T-helper 2 cell treated with Interferon-gamma antibody and Interleukin-4, amounts not matched to agents 5 μg/mL and 100 μg/mL, for 36 hours (primary cell): ENCODE results near the gene SNAPC4.
A peak's percentile ranks its signal among the peaks of the same experiment; 100 is the strongest.

Source experiments
- DNase-seq: peaks from one replicate; pipeline ENCODE4 v3.0.0; 2021; ENCODE audit warnings: low spot score
- H3K27ac Mint-ChIP-seq: one replicate; pipeline ENCODE4 v1.8.0; 2021; ENCODE audit warnings: mild to moderate bottlenecking, mixed read lengths
- H3K27me3 Mint-ChIP-seq: one replicate; pipeline ENCODE4 v1.8.0; 2021; ENCODE audit warnings: low read depth, mixed read lengths
- H3K36me3 Mint-ChIP-seq: one replicate; pipeline ENCODE4 v1.8.0; 2021; ENCODE audit warnings: low read depth, mixed read lengths
- H3K4me1 Mint-ChIP-seq: one replicate; pipeline ENCODE4 v1.8.0; 2021; ENCODE audit warnings: low read depth, mixed read lengths
- H3K4me3 Mint-ChIP-seq: one replicate; pipeline ENCODE4 v1.8.0; 2022; ENCODE audit warnings: mild to moderate bottlenecking, moderate library complexity, mixed read lengths
- H3K9me3 Mint-ChIP-seq: one replicate; pipeline ENCODE4 v1.8.0; 2021; ENCODE audit warnings: mixed read lengths

The SNAPC4 gene

DNA sequence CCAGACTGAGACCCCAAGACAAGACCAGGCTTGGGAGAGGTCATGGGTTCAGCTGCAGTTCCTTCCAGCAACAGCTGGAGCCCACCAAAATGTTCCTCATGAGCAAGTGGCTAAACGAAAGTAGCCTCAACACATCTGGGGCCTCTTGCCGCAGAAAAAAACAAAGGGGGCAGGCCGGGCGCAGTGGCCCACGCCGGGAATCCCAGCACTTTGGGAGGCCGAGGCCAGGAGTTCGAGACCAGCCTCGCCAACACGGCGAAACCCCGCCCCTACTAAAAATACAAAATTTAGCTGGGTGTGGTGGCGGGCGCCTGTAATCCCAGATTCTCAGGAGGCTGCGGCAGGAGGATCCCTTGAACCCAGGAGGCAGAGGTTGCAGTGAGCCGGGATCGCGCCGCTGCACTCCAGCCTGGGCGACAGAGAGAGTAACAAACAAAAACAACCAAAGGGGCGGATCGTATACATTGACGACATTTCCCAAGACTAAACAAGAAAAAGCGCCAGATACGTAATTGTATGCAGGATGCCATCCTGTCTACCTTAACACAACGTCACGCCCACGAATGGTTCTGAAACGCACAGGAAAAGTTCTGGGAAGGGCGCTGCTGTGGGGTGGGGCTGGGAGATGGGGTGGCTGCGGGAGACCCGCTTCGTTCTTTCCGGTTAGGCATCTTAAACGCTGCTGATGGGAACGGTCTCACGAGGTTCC lies 38.0 kb upstream of the SNAPC4 start:
- DNase-seq: no peak
- Mint-ChIP-seq H3K27ac (peak overlapping the region; percentile 65), H3K36me3 (peaks cover 28% of the 10 kb centered on the region), H3K27me3 (no peaks in the 10 kb centered on the region), H3K4me1 (peaks cover 15% of the 10 kb centered on the region), H3K4me3 (peak overlapping the region; percentile 87), H3K9me3 (no peaks in the 10 kb centered on the region)

DNA sequence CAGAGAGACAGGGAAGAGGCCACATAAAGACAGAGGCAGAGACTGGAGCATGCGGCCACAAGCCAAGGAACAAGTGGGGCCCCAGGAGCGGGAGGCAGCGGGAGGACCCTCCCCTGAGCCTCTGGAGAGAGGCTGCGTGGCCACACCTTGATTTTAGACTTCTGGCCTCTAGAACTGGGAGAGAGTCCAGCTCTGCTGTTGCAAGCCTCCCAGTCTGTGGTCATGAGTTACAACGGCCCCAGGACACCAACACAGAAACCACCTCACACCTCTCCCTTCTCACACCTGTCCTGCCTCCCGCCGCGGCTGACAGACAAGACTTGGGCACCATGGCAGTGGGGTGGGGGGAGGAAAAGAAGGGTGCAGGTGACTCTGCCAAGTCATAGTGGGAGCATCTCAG lies 37.5 kb upstream of the SNAPC4 start:
- H3K27me3 Mint-ChIP-seq: no peaks in the 10 kb centered on the region
- peaks cover 15% of the 10 kb centered on the region for H3K4me1 Mint-ChIP-seq
- no peaks in the 10 kb centered on the region for H3K9me3 Mint-ChIP-seq
- DNase-seq: no peak
- H3K4me3 Mint-ChIP-seq: peak overlapping the region; percentile 87
- H3K27ac Mint-ChIP-seq: peak overlapping the region; percentile 61
- peaks cover 23% of the 10 kb centered on the region for H3K36me3 Mint-ChIP-seq

DNA sequence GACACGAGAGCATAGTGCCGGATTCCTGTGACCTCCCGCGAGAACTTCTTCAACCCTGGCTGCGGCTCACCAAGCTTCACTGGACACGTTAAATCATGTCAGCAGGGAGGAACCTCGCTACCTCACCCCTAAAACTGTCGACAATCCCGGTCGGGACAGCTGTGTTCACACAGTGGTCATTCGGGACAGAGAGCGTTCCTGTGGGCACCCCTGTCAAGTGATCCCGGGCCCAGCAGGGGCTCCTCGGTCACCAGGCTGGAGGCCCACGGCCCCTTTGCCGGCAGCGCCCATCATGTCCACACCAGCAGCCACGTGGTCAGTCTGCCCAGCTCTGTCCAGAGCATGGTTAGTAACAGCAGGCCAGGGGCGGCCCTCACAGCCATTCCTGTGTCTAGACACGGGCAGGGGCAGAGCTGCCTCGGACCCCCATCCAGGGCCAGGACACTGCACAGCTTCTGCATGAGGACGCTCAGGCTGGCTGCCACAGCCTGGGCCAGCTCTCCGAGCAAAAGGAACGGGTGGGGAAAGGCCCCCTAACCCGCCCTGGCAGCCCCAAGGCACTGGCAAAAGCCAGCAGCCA lies 36.2 kb upstream of the SNAPC4 start:
- peaks cover 15% of the 10 kb centered on the region for H3K36me3 Mint-ChIP-seq
- DNase-seq: no peak
- peak overlapping the region; percentile 87 for H3K4me3 Mint-ChIP-seq
- no peaks in the 10 kb centered on the region for H3K9me3 Mint-ChIP-seq
- H3K27ac Mint-ChIP-seq: no peak overlapping the region
- peaks cover 15% of the 10 kb centered on the region for H3K4me1 Mint-ChIP-seq
- H3K27me3 Mint-ChIP-seq: no peaks in the 10 kb centered on the region

DNA sequence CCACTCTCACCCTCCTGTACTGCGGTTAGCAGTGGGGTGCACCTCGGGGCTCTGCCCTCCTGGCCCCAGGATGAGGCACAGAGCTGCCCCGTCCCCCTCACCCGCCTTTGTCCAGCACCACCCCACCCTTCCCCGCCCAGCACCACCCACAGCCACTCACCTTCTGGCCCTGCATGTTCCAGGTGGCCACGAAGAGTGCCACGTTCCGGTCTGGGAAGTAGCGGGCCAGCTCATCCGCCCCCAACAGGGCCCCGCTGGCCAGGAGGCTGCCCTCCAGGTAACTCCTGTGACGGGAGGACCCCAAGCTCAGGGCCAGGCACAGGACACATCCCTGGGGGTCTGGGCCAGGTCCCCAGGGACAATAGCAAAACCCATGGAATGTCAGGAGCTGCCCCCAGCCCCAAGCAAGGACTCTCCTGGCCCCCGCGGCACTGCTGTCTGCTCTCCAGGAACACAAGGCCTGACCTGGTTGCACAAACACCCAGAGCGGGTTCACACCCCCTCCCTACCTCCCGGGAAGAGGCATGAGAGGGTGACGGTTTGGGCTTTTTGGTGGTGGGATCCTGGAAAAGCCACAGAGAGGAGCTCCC lies 34.7 kb upstream of the SNAPC4 start:
- DNase-seq: no peak
- H3K9me3 Mint-ChIP-seq: no peaks in the 10 kb centered on the region
- H3K27ac Mint-ChIP-seq: no peak overlapping the region
- peaks cover 7% of the 10 kb centered on the region for H3K36me3 Mint-ChIP-seq
- no peak overlapping the region for H3K4me3 Mint-ChIP-seq
- peaks cover 15% of the 10 kb centered on the region for H3K4me1 Mint-ChIP-seq
- H3K27me3 Mint-ChIP-seq: no peaks in the 10 kb centered on the region

DNA sequence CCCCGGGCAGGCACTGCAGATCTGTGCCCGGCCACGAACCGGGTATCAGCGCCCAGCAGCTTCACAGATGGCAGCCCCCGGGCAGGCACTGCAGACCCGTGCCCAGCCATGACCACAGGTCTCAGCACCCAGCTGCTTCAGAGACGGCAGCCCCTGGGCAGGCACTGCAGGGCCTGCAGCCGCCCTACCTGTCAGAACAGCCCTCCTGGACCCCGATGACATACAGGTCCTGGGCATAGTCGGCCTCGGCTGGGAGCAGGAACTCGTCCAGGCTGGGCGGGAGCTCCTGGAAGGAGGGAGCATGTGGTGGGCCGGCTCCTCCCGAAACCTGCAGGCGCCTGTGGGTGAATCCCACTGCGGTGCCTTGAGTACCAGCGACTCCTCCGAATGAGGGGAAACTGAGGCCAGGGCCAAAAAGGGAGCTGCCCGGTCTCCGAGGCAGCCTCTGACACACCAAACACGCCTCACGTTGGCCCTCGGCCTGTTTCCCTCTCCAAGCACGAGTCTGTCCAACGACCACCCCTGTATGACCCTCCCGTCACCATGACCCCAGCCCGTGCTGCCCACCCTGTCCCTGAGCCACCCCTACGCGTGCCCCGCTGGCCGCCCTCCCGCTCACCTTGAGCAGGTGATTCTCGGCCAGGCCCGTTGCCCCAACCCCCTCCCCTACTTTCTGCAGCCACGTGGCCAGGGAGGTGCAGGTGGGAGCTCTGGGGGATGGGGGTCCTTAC lies 34.0 kb upstream of the SNAPC4 start:
- H3K4me1 Mint-ChIP-seq: peaks cover 15% of the 10 kb centered on the region
- H3K27me3 Mint-ChIP-seq: no peaks in the 10 kb centered on the region
- H3K4me3 Mint-ChIP-seq: no peak overlapping the region
- H3K36me3 Mint-ChIP-seq: peaks cover 7% of the 10 kb centered on the region
- no peaks in the 10 kb centered on the region for H3K9me3 Mint-ChIP-seq
- H3K27ac Mint-ChIP-seq: no peak overlapping the region
- no peak for DNase-seq

DNA sequence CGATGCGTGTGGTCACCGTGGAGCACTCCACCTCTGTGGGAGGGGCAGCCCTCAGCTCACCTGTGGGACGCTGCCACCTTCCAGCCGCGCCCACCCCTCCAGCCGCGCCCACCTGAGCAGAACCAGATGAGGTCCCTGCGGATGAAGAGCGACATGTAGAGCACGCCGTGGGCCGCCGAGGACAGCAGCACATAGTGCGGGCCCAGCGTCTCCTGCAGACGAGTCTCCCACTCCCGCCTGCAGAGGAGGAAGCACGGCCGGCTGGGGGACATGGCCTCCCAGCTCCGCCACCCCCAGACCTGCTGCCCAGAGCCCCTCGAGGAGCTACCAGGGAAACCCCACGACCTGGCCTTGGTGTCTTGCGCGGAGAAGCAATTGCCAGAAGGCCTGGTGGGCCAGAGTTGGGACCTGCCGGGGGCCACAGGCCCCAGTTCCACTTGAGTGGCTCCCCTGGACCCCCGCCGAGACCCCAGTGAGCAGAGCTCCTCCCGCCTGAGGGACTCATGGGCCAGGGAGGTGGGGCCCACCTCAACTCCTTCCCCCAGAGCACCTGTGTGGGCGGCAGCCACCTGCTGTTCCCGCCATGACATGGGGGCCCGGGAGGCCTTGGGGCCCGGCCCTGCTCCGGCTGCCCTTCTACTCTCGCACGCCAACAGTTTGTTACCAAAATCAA lies 33.2 kb upstream of the SNAPC4 start:
- peaks cover 14% of the 10 kb centered on the region for H3K4me1 Mint-ChIP-seq
- H3K36me3 Mint-ChIP-seq: peaks cover 4% of the 10 kb centered on the region
- no peak for DNase-seq
- H3K4me3 Mint-ChIP-seq: no peak overlapping the region
- no peaks in the 10 kb centered on the region for H3K9me3 Mint-ChIP-seq
- no peak overlapping the region for H3K27ac Mint-ChIP-seq
- no peaks in the 10 kb centered on the region for H3K27me3 Mint-ChIP-seq

DNA sequence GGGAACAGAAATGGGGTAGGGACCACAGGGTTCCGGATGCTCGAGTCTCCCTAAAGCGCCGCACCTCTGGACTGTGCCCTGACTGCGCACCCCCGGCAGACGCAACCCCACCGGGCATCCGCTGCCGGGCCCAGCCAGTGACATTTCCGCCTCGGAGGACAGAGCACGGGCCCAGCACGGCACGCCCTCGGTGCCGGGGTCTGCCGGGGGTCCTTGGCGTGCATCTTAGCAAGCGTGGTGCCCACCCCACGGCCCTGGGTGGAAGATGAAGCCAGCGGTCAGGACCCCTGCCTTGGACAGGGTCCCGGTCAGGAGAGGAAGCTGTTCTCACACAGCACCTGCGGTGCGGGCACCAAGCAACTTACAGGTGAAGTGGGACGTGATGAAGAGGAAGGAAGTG lies 32.6 kb upstream of the SNAPC4 start:
- Mint-ChIP-seq H3K27ac (no peak overlapping the region), H3K27me3 (no peaks in the 10 kb centered on the region), H3K36me3 (peaks cover 2% of the 10 kb centered on the region), H3K4me1 (peaks cover 12% of the 10 kb centered on the region), H3K9me3 (no peaks in the 10 kb centered on the region), H3K4me3 (no peak overlapping the region)
- DNase-seq: no peak

DNA sequence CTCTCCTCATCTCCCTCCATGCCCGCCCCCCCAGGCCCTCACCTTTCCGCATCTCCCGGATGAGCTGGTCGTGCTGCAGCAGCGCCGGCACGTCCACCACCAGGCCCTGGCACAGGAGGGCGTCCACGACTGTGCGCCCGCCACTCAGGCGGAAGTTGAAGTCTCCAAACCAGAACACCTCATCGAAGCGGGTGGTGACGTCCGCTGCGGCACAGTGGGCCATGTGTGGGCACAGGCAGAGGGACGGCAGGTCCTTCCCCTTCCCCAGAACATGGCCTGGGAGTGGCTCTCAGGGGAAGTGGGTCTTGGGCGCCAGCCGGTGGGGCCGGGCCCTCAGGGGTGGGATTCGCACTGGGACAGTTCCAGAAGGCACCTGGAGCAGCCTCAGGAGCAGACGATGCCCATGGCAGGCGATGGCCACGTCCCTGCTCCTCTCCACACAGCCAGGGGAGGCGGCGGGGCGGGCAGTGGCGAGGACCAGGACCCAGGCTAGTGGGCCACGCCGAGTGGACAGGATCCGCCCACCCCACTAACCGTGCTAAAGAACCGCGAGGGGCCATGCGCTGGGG lies 31.9 kb upstream of the SNAPC4 start:
- no peak for DNase-seq
- peaks cover 5% of the 10 kb centered on the region for H3K4me1 Mint-ChIP-seq
- H3K27me3 Mint-ChIP-seq: no peaks in the 10 kb centered on the region
- H3K27ac Mint-ChIP-seq: no peak overlapping the region
- no peak overlapping the region for H3K4me3 Mint-ChIP-seq
- H3K9me3 Mint-ChIP-seq: no peaks in the 10 kb centered on the region
- H3K36me3 Mint-ChIP-seq: peaks cover 1% of the 10 kb centered on the region

DNA sequence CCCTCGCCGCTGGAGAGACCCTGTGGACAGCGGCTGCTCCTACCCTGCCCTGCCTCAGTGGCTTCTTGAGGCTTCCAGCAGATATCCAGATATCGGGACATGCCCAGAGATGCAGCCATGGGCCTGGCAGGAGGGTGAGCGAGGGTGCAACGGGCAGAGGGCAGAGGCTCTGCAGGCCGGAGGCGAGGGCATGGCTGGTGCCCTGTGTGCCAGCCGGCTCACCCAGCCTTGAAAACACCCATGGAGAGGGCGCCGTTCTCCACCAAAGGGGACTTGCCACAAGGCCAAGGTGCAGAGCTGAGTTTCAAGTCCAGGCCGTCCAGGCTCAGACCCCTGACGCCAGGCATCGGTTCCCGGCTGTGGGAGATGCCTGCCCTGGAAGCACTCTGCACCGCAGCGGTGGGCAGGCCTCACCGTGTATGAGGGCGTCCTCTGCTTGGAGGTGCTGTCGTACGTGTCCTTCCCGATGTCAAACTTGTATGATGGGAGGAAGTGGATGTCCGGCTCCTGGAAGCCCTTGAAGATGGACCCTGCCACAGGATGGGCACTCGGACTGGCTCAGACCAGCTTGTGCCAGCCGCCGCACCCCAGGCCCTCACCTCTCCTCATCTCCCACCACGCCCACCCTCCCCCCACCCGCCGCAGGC lies 30.7 kb upstream of the SNAPC4 start:
- Mint-ChIP-seq H3K36me3 (peaks cover 2% of the 10 kb centered on the region), H3K4me1 (no peaks in the 10 kb centered on the region), H3K27me3 (no peaks in the 10 kb centered on the region), H3K4me3 (no peak overlapping the region), H3K9me3 (no peaks in the 10 kb centered on the region), H3K27ac (no peak overlapping the region)
- DNase-seq: no peak

DNA sequence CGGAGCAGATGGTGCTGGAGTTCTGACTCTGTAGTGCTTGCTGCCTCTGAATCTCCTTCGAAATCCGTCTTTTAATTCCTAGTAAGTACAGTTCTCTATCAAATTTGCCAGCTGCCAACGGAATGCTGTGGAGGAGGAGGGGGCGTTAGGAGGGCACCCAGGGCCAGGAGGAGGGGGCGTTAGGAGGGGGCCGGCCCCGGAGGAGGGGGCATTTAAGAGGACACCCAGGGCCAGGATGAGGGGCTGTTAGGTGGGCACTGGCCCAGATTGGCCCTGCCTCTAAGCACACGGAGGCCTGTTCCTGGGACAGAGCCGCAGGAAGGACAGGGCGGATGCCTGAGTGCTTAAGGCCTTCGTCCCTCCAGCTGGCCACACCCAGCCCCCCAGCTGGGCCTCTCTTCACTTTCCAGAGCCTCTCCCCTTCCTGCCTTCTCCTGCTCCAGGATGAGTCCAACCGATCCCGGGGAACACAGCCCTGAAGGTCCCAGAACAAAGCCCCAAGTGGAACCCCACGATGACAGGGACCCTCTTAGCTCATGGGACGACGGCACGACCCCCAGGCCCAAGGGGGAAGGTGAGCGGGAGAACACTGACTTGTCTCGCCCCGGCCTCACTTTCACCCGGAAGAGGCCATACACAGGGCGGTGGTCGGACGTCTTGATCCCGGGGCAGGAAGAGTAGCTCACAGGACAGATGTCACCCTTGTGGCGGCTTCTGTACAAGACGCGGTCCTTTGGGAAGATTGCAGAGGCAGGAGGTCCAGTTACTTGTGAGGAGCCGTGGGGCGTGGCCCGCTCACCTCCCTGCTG lies 29.9 kb upstream of the SNAPC4 start:
- Mint-ChIP-seq H3K4me3 (no peak overlapping the region), H3K9me3 (no peaks in the 10 kb centered on the region), H3K4me1 (no peaks in the 10 kb centered on the region), H3K36me3 (peaks cover 5% of the 10 kb centered on the region), H3K27me3 (no peaks in the 10 kb centered on the region), H3K27ac (no peak overlapping the region)
- no peak for DNase-seq

DNA sequence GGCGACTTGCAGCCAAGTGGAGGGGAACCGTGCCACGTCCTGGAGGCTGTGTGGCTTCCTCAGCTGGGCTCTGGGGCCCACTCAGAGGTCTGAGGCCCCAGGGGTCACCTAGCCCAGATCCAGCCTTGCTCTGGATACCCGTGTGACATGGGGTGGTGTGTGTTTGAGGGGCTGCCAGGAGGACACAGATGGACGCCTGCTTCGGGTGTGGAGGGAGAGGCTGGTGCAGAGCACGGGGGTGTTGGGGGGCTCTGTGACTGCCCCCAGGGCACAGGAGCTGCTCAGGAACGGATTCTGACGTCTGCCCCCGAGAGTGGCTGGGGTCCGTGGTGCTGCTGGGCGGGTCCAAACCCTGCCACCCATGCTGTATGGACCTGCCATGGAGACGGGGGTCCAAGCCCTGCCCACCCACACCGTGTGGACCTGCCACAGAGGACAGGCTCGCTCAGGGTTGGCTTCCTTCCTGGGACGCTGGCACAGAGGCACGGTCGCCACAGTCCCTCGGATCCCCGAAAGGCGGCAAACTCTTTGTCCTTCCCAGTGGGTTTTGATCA lies 29.2 kb upstream of the SNAPC4 start:
- DNase-seq: no peak
- Mint-ChIP-seq H3K36me3 (peaks cover 8% of the 10 kb centered on the region), H3K4me3 (no peak overlapping the region), H3K27ac (no peak overlapping the region), H3K4me1 (no peaks in the 10 kb centered on the region), H3K9me3 (no peaks in the 10 kb centered on the region), H3K27me3 (no peaks in the 10 kb centered on the region)

DNA sequence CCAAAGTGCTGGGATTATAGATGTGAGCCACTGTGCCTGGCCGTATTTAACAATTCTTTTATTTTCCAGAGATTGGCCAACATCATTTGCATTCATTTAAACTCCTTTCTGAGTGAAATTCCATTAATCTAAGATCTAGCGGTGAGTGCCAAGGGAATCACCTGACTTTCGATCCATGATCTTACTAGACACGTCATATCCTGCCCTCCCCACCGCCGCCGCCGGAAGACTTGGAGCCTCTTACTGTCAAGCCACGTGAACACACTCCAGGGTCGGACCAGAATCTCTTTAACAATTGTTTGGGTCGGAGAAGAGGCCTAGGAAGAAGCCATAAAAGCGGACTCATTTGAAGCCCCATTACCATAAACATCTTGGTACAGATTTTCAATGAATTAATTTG lies 26.8 kb upstream of the SNAPC4 start:
- H3K4me3 Mint-ChIP-seq: no peak overlapping the region
- H3K4me1 Mint-ChIP-seq: no peaks in the 10 kb centered on the region
- H3K9me3 Mint-ChIP-seq: no peaks in the 10 kb centered on the region
- no peak for DNase-seq
- H3K27ac Mint-ChIP-seq: no peak overlapping the region
- no peaks in the 10 kb centered on the region for H3K27me3 Mint-ChIP-seq
- peaks cover 19% of the 10 kb centered on the region for H3K36me3 Mint-ChIP-seq
